T-helper 1 cell treated with Interleukin-12 subunit alpha and Interleukin-12 subunit beta and Interleukin-4 antibody, amounts not matched to agents 30 ng/mL and 1 ng/mL, for 36 hours (primary cell): Measurements from ENCODE around the gene DOCK6. TPM values are rescaled to one million over a fixed set of nuclear protein-coding genes. Genes with fewer than 3 reads are reported as not detected.

Experiments
- intact Hi-C: fragments of 100-400 bp; cut with micrococcal nuclease; formaldehyde crosslinking; loops from one replicate; pipeline ENCODE4 v1.15.1; 2024
- total RNA-seq: library from RNA; stranded (reverse); gene quantifications from 2 replicates; pipeline ENCODE4 v1.2.3, GENCODE V29; 2022

Gene DOCK6
- total RNA-seq, 1 donor from 2014 or later, result 0.27 TPM

- intact Hi-C loops, result no loop called here
Observed at GRCh38 chr19:11226716-11227166, 35.6 kb downstream of the DOCK6 start.

GRCh38 chr19:11225815-11226214, 36.5 kb downstream of the DOCK6 start:
- intact Hi-C loops, result no loop called here

GRCh38 chr19:11225172-11225571, 37.2 kb downstream of the DOCK6 start:
- intact Hi-C loops, result no loop called here

DNA sequence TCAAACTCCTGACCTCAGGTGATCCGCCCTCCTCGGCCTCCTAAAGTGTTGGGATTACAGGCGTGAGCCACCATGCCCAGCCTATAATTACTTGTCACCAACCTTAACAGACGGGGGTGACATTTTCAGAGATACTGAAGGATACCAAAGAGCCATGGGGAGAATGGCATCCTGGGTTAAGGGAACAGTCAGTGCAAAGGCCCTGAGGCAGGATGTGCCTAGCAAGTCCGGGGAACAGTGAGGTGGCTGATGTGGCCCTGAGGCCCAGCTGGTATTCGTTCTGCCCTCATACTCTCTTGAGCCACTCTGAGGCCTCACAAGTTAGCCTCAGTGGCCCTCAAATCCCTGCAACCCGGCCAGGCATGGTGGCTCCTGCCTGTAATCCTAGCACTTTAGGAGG, 37.9 kb downstream of the DOCK6 start:
- intact Hi-C loops, result no loop called here

DNA sequence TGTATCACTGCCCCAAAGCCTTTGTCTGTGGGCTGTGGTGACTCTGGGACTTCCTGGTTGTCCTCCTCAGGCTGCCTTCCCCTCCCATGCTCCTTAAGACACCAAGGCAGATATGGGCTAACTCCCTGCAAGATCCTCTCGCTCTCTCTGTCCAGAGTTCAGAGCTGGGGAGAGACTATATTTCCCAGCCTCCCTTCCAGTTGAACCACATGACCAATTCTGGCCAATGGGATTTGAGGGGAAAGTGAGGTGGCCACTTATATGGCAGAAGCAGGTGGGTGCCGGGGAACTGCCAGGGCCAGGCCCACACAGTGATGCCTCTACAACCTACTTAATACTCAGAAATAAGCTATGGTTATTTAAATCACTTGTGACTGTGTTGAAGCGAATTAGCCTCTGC, 39.1 kb downstream of the DOCK6 start:
- intact Hi-C loops, result no loop called here

GRCh38 chr19:11221082-11221598, 41.2 kb downstream of the DOCK6 start:
- intact Hi-C loops, result no loop called here

DNA sequence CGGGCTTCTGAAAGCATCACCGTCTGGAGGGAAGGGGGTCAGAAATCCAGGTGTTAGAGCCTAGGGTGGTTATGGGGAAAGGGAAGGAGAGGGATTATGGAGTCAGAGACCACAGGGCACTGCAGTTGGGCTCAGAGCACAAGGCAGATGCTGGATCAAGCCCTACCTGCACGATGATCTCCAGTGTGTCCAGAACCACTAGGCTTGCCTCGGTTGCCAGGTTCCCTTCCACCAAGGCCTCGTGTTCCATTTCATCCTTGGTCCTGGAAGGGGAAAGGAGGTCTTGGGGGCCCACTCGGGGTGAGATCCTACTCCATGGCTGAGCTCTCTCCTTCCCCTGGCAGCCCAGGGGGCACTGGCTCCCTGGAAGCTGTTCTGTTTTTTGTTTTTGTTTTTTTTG, 47.9 kb downstream of the DOCK6 start:
- intact Hi-C loops, result no loop called here

DNA sequence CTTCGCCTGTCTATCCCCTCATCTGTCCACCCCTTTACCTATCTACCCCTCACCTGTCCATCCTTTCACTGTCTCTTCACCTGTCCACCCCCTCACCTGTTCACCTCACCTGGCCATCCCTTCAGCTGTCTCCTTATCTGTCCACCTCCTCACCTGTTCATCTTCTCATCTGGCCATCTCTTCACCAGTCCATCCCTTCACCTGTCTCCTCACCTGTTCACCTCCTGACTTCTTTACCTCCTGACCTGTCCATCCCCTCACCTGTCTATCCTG, 51.7 kb downstream of the DOCK6 start:
- intact Hi-C loops, result no loop called here

DNA sequence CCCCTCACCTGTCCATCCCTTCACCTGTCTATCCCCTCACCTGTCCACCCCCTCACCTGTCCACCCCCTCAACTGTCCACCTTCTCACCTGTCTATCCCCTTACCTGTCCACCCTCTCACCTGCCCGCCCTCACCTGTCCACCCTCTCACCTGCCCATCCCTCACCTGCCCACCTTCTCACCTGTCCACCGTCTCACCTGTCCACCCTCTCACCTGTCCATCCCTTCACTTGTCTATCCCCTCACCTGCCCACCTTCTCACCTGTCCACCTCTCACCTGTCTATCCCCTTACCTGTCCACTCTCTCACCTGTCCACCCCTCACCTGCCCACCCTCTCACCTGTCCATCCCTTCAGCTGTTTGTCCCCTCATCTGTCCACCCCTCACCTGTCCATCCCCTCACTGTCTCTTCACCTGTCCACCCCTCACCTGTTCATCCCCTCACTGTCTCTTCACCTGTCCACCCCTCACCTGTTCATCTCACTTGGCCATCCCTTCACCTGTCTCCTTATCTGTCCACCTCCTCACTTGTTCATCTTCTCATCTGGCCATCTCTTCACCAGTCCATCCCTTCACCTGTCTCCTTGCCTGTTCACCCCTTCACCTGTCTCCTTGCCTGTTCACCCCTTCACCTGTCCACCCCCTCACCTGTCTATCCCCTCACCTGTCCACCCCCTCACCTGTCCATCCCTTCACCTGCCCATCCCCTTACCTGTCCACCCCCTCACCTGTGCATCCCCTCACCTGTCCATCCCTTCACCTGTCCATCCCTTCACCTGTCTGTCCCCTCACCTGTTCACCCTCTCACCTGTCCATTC, 52.3 kb downstream of the DOCK6 start:
- intact Hi-C loops, result no loop called here

DNA sequence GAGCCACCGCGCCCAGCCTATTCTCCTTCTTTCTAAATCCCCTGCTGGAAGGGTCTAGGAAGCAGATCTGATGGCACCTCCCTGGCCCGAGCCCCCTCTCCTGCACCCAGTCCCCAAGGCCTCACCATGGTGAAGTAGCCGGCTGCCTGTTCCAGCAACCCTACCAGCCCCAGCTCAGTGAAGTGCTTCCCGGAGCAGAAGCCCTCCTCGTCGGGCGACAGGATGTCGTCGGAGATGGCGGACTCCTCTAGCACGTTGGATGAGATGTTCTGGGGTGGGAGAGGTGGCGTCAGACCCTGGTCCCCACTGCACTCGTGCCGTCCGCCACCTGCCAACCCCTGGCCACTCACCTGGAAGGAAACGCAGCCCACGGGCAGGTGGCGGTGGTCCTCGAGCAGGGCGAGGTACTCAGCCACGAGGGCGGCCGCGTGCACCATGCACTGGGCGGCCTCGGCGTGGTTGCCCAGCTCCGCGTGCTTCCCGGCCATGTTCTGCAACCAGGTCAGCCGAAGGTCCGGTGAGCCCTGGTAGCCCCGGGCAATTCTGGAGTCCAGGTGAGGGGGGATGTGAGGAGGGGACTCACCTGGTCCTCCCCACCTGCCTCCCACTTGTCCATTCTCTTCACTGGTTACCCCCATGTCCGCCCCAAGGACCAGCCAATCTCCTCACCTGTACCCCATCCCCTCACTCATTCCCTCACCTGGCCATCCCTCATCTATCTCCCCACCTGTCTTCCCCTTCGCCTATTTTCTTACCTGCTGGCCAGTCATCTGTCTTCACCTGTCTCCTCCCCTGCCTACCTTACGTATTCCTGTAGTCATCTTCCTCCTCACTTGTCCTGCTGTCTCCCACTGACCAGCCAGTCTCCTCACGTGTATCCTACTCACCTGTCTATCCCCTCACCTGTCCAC, 53.5 kb downstream of the DOCK6 start:
- intact Hi-C loops, result no loop called here

GRCh38 chr19:11205939-11206570, 56.3 kb downstream of the DOCK6 start:
- intact Hi-C loops, result no loop called here

DNA sequence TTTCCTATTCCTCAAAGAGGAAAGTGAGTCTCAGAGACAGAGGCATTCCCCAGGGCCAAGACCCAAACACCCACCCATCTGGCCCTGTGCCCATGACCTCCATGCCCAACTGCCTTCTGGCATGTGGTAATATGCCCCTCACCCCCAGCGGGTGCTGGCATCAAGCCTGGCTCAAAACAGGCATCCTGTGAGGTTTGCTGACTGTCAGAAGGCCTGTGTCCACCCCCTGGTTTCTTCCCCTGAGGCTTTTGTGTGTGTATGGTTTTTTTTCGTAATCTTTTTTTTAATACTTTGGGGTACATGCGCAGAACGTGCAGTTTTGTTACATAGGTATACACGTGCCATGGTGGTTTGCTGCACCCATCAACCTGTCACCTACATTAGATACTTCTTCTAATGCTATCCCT, 57.4 kb downstream of the DOCK6 start:
- intact Hi-C loops, result loop anchor here (1.0 kb wide), 1 partner anchor 170 kb away; no protein-coding TSS in a partner anchor

DNA sequence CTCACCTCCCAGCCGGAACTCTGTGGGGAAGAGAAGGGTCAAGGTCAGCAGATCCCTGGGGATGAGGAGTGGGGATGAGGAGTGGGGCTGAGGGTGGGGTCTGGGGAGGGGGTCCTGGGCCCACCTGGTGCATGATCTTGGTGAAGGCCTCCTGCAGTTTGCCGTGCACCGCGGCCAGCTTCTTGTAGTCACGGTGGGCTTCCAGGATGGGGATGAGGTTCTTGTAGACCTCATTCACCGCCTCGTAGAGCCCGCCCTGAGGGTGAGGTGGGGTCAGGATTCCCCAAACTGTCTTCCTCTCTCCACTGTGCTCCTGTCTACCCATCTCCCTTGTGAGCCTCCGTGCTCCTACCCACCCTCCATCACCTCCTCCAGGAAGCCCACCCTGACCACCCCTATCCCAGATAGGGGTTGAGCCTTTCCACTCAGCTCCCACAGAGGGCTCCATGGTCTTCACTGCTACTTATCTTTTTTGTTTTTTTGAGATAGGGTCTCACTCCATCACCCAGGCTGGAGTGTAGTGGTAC, 58.2 kb downstream of the DOCK6 start:
- intact Hi-C loops, result loop anchor here (1.0 kb wide), 1 partner anchor 169 kb away; no protein-coding TSS in a partner anchor

- intact Hi-C loops, result loop anchor here (1.0 to 2.0 kb wide), 2 partner anchors 65 to 168 kb away; no protein-coding TSS in a partner anchor
Observed at GRCh38 chr19:11203194-11204075, 58.9 kb downstream of the DOCK6 start.

- intact Hi-C loops, result loop anchor here (2.0 kb wide), 1 partner anchor 64 kb away; no protein-coding TSS in a partner anchor
Observed at GRCh38 chr19:11202488-11203193, 59.7 kb downstream of the DOCK6 start.

GRCh38 chr19:11201791-11202190, 60.5 kb downstream of the DOCK6 start:
- intact Hi-C loops, result loop anchor here (2.0 kb wide), 1 partner anchor 63 kb away; no protein-coding TSS in a partner anchor

GRCh38 chr19:11200931-11201330, 61.4 kb downstream of the DOCK6 start:
- intact Hi-C loops, result no loop called here

- intact Hi-C loops, result no loop called here
Observed at GRCh38 chr19:11200015-11200574, 62.2 kb downstream of the DOCK6 start.

DNA sequence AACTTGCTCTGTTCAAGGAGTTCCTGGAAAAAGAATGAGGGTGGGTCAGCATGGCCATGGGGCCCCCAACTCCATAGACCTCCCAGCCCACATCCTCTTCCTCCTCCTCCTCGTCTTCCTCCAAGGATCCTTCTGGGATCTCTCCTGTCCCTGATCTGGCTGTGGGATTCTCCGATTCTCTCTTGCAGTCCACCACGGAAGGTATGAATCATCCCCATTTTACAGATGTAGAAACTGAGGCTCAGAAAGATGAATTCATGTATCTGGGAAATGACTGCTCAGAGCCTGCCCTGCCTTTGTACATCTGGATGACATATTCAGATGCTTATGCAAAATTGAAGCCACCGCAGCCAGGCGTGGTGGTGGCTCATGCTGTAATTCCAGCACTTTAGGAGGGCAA, 62.8 kb downstream of the DOCK6 start:
- intact Hi-C loops, result loop anchor here (5.0 kb wide), 1 partner anchor 257 kb away; no protein-coding TSS in a partner anchor
